ENCODE measurements around the gene PPP5C. TPM values are rescaled to one million over a fixed set of nuclear protein-coding genes. Genes with fewer than 3 reads are reported as not detected.

PPP5C gene
- total RNA-seq, 1 experiment from 2014 or later = 85.4 TPM

DNA sequence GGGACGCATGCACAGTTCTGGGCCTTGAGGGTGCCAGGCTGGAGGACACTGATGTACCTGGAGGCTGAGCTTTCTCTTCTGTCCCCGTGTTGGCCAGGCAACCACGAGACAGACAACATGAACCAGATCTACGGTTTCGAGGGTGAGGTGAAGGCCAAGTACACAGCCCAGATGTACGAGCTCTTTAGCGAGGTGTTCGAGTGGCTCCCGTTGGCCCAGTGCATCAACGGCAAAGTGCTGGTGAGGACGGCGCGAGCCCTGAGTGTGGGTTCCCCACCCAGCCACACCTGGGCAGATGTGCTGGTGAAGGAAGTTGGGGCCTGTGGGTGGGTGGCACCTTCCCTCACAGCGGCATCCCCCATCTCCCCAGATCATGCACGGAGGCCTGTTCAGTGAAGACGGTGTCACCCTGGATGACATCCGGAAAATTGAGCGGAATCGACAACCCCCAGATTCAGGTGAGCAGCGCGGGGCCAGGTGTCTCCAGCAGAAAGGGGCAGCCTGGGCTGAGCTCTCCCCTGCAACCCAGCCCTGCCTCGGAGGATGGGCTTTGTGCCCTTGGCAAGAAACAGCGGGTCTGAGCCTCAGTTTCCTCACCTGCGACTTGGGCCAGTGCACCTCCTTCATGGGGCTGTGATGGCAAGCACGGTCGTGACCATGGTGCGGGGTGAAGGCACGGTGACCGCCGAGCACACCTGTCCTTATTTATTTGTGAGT, 40.3 kb downstream of the PPP5C start:
- TF ChIP-seq EZH2 (IDR thresholded peaks at IDR 0.05; ENCODE audit: low read depth) = no peak
- TF ChIP-seq, protein P1, sequence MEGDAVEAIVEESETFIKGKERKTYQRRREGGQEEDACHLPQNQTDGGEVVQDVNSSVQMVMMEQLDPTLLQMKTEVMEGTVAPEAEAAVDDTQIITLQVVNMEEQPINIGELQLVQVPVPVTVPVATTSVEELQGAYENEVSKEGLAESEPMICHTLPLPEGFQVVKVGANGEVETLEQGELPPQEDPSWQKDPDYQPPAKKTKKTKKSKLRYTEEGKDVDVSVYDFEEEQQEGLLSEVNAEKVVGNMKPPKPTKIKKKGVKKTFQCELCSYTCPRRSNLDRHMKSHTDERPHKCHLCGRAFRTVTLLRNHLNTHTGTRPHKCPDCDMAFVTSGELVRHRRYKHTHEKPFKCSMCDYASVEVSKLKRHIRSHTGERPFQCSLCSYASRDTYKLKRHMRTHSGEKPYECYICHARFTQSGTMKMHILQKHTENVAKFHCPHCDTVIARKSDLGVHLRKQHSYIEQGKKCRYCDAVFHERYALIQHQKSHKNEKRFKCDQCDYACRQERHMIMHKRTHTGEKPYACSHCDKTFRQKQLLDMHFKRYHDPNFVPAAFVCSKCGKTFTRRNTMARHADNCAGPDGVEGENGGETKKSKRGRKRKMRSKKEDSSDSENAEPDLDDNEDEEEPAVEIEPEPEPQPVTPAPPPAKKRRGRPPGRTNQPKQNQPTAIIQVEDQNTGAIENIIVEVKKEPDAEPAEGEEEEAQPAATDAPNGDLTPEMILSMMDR (conservative IDR thresholded peaks at IDR 0.05) = no peak
- Histone ChIP-seq H3K36me3 (ENCODE audit: low read depth) (peaks cover 27% of the 10 kb centered on the region; the same call in 1 of the 2 replicates), H3K79me2 (ENCODE audit: low read depth) (no peaks in the 10 kb centered on the region), H3K9me3 (ENCODE audit: insufficient read depth, low read depth) (no peaks in the 10 kb centered on the region; the same call in 1 of the 2 replicates), H3K4me1 (replicated peaks; ENCODE audit: insufficient read depth) (no peaks in the 10 kb centered on the region), H3K27me3 (ENCODE audit: insufficient read depth, low read depth) (no peaks in the 10 kb centered on the region), H3K27ac (no peak overlapping the region), H3K4me2 (no peak overlapping the region), H2AFZ (no peak overlapping the region), H4K20me1 (ENCODE audit: insufficient read depth) (peaks cover 4% of the 10 kb centered on the region), H3K9me2 (ENCODE audit: insufficient read depth) (no peaks in the 10 kb centered on the region), H3F3A (ENCODE audit: insufficient read depth, low read depth) (peaks cover 13% of the 10 kb centered on the region; the same call in 1 of the 2 replicates), H3K4me3 (no peak overlapping the region)
- ChIA-PET CTCF (interaction anchor here (0.9 kb wide), 1 partner anchor 51 kb away, joined by 4 read pairs; no protein-coding TSS in a partner anchor), POLR2A (ENCODE audit: unreplicated experiment) (no interaction called here)
- intact Hi-C loops (cut with micrococcal nuclease; ENCODE audit: unreplicated experiment) = no loop called here
- DNase-seq = no peak
- no TSS peak for BruUV-seq (replicated peaks)

DNA sequence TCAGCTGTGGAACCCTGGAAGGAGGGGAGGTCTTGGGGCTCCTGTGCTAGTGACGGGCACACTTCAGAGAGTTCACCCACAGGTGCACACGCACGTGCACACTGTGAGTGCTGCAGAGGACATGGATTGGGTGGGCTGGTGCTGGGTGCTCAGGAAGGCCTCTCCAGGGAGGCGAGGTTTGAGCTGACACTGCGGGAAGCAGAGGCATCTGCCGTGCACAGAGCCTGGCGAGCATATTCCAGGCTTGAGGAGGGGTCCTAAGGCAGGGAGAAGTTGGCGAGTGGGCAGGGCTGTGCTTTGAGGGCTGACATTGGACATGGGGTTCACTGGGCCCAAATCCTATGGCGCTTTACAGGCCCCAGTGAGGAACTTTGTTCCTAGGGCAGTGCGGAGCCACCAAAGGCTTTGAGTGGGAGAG, 40.8 kb downstream of the PPP5C start:
- Histone ChIP-seq H3K9me3 (ENCODE audit: insufficient read depth, low read depth) (no peaks in the 10 kb centered on the region; the same call in 1 of the 2 replicates), H3K36me3 (ENCODE audit: low read depth) (peaks cover 27% of the 10 kb centered on the region; the same call in 1 of the 2 replicates), H3K4me3 (no peak overlapping the region), H3F3A (ENCODE audit: insufficient read depth, low read depth) (peaks cover 15% of the 10 kb centered on the region; the same call in 1 of the 2 replicates), H3K79me2 (ENCODE audit: low read depth) (no peaks in the 10 kb centered on the region), H3K4me2 (no peak overlapping the region), H3K27ac (no peak overlapping the region), H4K20me1 (ENCODE audit: insufficient read depth) (peaks cover 4% of the 10 kb centered on the region), H3K4me1 (replicated peaks; ENCODE audit: insufficient read depth) (no peaks in the 10 kb centered on the region), H3K27me3 (ENCODE audit: insufficient read depth, low read depth) (no peaks in the 10 kb centered on the region), H2AFZ (no peak overlapping the region), H3K9me2 (ENCODE audit: insufficient read depth) (no peaks in the 10 kb centered on the region)
- DNase-seq = no peak
- no TSS peak for BruUV-seq (replicated peaks)
- TF ChIP-seq, protein P1 (conservative IDR thresholded peaks at IDR 0.05) = no peak
- no peak for TF ChIP-seq EZH2 (IDR thresholded peaks at IDR 0.05; ENCODE audit: low read depth)
- ChIA-PET POLR2A (ENCODE audit: unreplicated experiment) (no interaction called here), CTCF (no interaction called here)
- intact Hi-C loops (cut with micrococcal nuclease; ENCODE audit: unreplicated experiment) = loop anchor here (1.0 kb wide), 1 partner anchor 14 kb away; no protein-coding TSS in a partner anchor

DNA sequence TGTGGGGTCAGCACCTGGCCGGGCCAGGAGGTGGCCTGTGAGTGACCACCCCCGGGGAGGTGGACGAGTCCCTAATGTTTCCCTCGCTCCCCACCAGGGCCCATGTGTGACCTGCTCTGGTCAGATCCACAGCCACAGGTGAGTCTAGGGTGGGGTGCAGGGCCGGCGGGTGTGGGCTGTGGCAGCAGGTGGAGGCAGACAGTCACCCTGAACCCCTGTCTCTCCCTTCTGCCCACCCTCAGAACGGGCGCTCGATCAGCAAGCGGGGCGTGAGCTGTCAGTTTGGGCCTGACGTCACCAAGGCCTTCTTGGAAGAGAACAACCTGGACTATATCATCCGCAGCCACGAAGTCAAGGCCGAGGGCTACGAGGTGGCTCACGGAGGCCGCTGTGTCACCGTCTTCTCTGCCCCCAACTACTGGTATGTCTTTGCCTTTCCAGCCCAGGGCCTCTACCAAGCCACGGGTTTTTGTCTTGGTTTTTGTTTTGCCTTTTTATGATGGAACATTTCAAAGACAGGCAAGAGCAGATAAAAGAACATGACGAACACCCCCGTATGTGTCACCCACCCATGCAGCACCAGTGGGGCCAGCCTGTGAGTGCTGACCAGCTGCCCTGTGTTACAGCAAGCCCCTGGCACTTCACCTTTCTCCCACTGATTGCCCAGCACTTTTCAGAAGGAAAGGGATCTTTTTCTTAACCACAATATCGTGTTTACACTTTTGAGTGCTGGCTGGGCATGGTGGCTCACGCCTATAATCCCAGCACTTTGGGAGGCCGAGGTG, 41.6 kb downstream of the PPP5C start:
- intact Hi-C loops (cut with micrococcal nuclease; ENCODE audit: unreplicated experiment) = loop anchor here (1.0 kb wide), 1 partner anchor 13 kb away; no protein-coding TSS in a partner anchor
- ChIA-PET POLR2A (ENCODE audit: unreplicated experiment) (no interaction called here), CTCF (no interaction called here)
- Histone ChIP-seq H3K27me3 (ENCODE audit: insufficient read depth, low read depth) (no peaks in the 10 kb centered on the region), H3K4me1 (replicated peaks; ENCODE audit: insufficient read depth) (no peaks in the 10 kb centered on the region), H3K4me3 (no peak overlapping the region), H3K79me2 (ENCODE audit: low read depth) (no peaks in the 10 kb centered on the region), H3K9me3 (ENCODE audit: insufficient read depth, low read depth) (no peaks in the 10 kb centered on the region; the same call in 1 of the 2 replicates), H2AFZ (no peak overlapping the region), H3K27ac (no peak overlapping the region), H4K20me1 (ENCODE audit: insufficient read depth) (peaks cover 10% of the 10 kb centered on the region), H3F3A (ENCODE audit: insufficient read depth, low read depth) (peaks cover 22% of the 10 kb centered on the region; the same call in 1 of the 2 replicates), H3K4me2 (no peak overlapping the region), H3K36me3 (ENCODE audit: low read depth) (peaks cover 22% of the 10 kb centered on the region; the same call in 1 of the 2 replicates), H3K9me2 (ENCODE audit: insufficient read depth) (no peaks in the 10 kb centered on the region)
- no TSS peak for BruUV-seq (replicated peaks)
- TF ChIP-seq, protein P1 (conservative IDR thresholded peaks at IDR 0.05) = no peak
- TF ChIP-seq EZH2 (IDR thresholded peaks at IDR 0.05; ENCODE audit: low read depth) = no peak
- no peak for DNase-seq
